PC-3 (cell line): ENCODE data around the gene CCDC54. TPM values are rescaled to one million over a fixed set of nuclear protein-coding genes. Genes with fewer than 3 reads are reported as not detected.

ENCODE experiments used
- ATAC-seq: fragments of 200-7000 bp; cut with Tn5 transposase; 2 replicates; pipeline ENCODE4 v1.9.1; 2020; ENCODE audit warnings: mild to moderate bottlenecking, moderate library complexity
- BruUV-seq: library from RNA; stranded (reverse); fragments of 400-500 nt; replicated peaks from 2 replicates; lab custom pipeline; 2021; lab: Mats Ljungman, UMichigan
- CTCF ChIA-PET: fragments of 300-600 bp; sonication (Branson Sonifier 250); formaldehyde crosslinking; loops from one replicate; lab custom pipeline; 2022; ENCODE audit warnings: antibody characterized with exemption; lab: Charles Lee
- POLR2A ChIA-PET: fragments of 300-600 bp; sonication (Branson Sonifier 250); formaldehyde crosslinking; loops from one replicate; lab custom pipeline; 2022; ENCODE audit warnings: antibody characterized with exemption; ENCODE audit not compliant: unreplicated experiment; lab: Charles Lee
- DNase-seq: peaks from one replicate; pipeline ENCODE4 v3.0.0-alpha.2; 2015
- H2AFZ ChIP-seq: fragments of 300-600 bp; sonication (generic); 2 replicates; pipeline ENCODE4 v1.6.0; 2016; ENCODE audit warnings: antibody characterized with exemption, low read length
- H3F3A ChIP-seq: fragments of 300-600 bp; sonication (generic); one replicate; pipeline ENCODE4 v1.6.0; 2017; ENCODE audit warnings: antibody characterized with exemption, low read length, control low read depth, mild to moderate bottlenecking; ENCODE audit not compliant: unreplicated experiment
- H3K27ac ChIP-seq: fragments of 300-600 bp; sonication (generic); 2 replicates; pipeline ENCODE4 v1.5.1; 2016; ENCODE audit warnings: mild to moderate bottlenecking, low read length
- H3K27me3 ChIP-seq: fragments of 300-600 bp; sonication (generic); 2 replicates; pipeline ENCODE4 v1.6.1; 2016; ENCODE audit warnings: low read length, mixed read lengths
- H3K36me3 ChIP-seq: fragments of 300-600 bp; sonication (generic); 2 replicates; pipeline ENCODE4 v1.6.1; 2016; ENCODE audit warnings: low read depth, mixed run types, low read length, mixed read lengths
- H3K4me1 ChIP-seq: fragments of 300-600 bp; sonication (generic); 2 replicates; pipeline ENCODE4 v1.5.1; 2016; ENCODE audit warnings: low read length; ENCODE audit not compliant: insufficient read depth
- H3K4me2 ChIP-seq: fragments of 300-600 bp; sonication (generic); 2 replicates; pipeline ENCODE4 v1.6.0; 2016; ENCODE audit warnings: low read length
- H3K4me3 ChIP-seq: fragments of 300-600 bp; sonication (generic); 2 replicates; pipeline ENCODE4 v1.5.1; 2016; ENCODE audit warnings: mild to moderate bottlenecking, low read length, mixed read lengths
- H3K79me2 ChIP-seq: fragments of 300-600 bp; sonication (generic); 2 replicates; pipeline ENCODE4 v1.6.1; 2017; ENCODE audit warnings: low read length, mixed read lengths
- H3K9ac ChIP-seq: fragments of 300-600 bp; sonication (generic); 2 replicates; pipeline ENCODE4 v1.6.0; 2016; ENCODE audit warnings: mild to moderate bottlenecking, low read length
- H3K9me2 ChIP-seq: fragments of 300-600 bp; sonication (generic); replicated peaks from 2 replicates; pipeline ENCODE4 v1.6.1; 2016; ENCODE audit warnings: mixed run types, low read length, mixed read lengths
- H3K9me3 ChIP-seq: fragments of 300-600 bp; sonication (generic); 2 replicates; pipeline ENCODE4 v1.6.1; 2016; ENCODE audit warnings: low read length, mixed read lengths
- H4K20me1 ChIP-seq: fragments of 300-600 bp; sonication (generic); 2 replicates; pipeline ENCODE4 v1.6.1; 2016; ENCODE audit warnings: low read length, mixed read lengths
- EZH2 ChIP-seq: fragments of 300-600 bp; sonication (generic); IDR thresholded peaks from one replicate; pipeline ENCODE4 v1.6.1; 2017; ENCODE audit warnings: antibody characterized with exemption, mild to moderate bottlenecking, low read length; ENCODE audit not compliant: unreplicated experiment
- EZH2phosphoT487 ChIP-seq: fragments of 300-600 bp; sonication (generic); IDR thresholded peaks from 2 replicates; pipeline ENCODE4 v1.6.1; 2018; ENCODE audit warnings: mild to moderate bottlenecking, antibody characterized with exemption, low read length, borderline replicate concordance
- intact Hi-C: fragments of 100-400 bp; cut with micrococcal nuclease; formaldehyde crosslinking; loops from 2 replicates; pipeline ENCODE4 v1.9.0; 2023
- total RNA-seq: library from RNA; depleted of rRNA; stranded (reverse); fragments of >200 nt; gene quantifications from 2 replicates; pipeline ENCODE4 v1.2.3, GENCODE V29; 2014
- TF ChIP-seq, protein P1 (sequence below): fragments of 300-600 bp; sonication (generic); conservative IDR thresholded peaks from 2 replicates; pipeline ENCODE4 v1.5.1; 2017; ENCODE audit warnings: antibody characterized with exemption, low read depth, mild to moderate bottlenecking, low read length

CCDC54 gene
- total RNA-seq, 1 experiment from 2014 or later, result not detected

DNA sequence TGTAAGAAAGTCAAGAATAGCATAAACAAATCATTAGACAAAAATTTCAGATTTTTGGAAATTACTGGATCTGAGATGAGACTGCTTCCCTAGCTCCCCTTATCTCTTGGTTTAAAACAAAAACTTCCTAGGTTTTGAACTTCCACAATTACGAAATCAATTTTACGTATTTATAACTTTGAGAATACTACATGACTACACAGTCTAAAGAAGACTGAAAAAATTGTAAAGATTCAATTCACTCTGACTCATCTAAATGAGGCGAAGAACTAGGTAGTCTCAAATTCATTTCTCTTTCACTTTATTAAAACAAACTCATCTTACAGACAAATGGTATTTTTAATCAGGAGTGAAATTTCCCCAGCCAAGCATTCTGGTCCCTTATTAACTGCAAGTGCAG, 10.3 kb downstream of the CCDC54 start:
- Histone ChIP-seq H3K27ac (no peak overlapping the region), H3K27me3 (no peaks in the 10 kb centered on the region), H3K9me2 (no peaks in the 10 kb centered on the region), H3K4me3 (no peak overlapping the region), H3K79me2 (no peaks in the 10 kb centered on the region), H3F3A (no peaks in the 10 kb centered on the region), H3K9me3 (no peaks in the 10 kb centered on the region), H3K4me2 (no peak overlapping the region), H4K20me1 (no peaks in the 10 kb centered on the region), H3K4me1 (peaks cover 5% of the 10 kb centered on the region), H3K9ac (no peak overlapping the region), H3K36me3 (no peaks in the 10 kb centered on the region), H2AFZ (no peak overlapping the region)
- no TSS peak for BruUV-seq
- TF ChIP-seq EZH2phosphoT487, result no peak
- TF ChIP-seq EZH2, result no peak
- TF ChIP-seq, protein P1, sequence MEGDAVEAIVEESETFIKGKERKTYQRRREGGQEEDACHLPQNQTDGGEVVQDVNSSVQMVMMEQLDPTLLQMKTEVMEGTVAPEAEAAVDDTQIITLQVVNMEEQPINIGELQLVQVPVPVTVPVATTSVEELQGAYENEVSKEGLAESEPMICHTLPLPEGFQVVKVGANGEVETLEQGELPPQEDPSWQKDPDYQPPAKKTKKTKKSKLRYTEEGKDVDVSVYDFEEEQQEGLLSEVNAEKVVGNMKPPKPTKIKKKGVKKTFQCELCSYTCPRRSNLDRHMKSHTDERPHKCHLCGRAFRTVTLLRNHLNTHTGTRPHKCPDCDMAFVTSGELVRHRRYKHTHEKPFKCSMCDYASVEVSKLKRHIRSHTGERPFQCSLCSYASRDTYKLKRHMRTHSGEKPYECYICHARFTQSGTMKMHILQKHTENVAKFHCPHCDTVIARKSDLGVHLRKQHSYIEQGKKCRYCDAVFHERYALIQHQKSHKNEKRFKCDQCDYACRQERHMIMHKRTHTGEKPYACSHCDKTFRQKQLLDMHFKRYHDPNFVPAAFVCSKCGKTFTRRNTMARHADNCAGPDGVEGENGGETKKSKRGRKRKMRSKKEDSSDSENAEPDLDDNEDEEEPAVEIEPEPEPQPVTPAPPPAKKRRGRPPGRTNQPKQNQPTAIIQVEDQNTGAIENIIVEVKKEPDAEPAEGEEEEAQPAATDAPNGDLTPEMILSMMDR, result no peak
- intact Hi-C loops, result no loop called here
- POLR2A ChIA-PET, result no interaction called here
- DNase-seq, result no peak
- ATAC-seq, result no peak
- CTCF ChIA-PET, result no interaction called here

DNA sequence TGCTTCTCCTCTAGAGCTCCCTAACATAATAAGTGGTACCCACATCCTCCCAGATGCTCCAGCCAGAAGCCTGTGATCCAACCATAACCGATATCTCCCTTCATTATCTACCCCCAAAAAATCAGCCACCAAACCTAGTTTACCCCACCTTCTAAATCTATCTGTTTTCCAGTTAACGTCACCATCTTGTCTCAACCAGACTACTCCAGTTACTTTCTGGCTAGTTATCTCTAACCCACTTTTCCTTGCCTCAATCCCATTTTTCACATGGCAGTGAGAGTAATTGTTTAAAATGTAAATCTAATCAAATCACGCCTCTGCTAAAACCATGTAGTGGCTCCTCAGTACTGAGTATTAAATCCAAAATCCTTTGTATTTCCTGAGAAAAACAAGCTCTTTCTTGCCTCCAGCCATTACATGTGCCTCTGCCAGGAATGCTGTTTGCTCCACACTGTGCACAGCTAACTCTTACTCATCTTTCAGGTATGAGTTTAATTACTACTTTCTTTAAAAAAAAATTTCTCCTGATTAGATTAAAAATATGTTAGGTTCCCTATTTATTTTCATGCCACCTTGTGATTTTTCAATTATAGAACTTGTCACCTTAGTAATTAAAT, 15.4 kb downstream of the CCDC54 start:
- Histone ChIP-seq H3K27me3 (no peaks in the 10 kb centered on the region), H3K9me3 (no peaks in the 10 kb centered on the region), H3F3A (no peaks in the 10 kb centered on the region), H4K20me1 (no peaks in the 10 kb centered on the region), H2AFZ (peak overlapping the region; percentile 52), H3K9me2 (no peaks in the 10 kb centered on the region), H3K27ac (no peak overlapping the region), H3K36me3 (no peaks in the 10 kb centered on the region), H3K4me1 (peaks cover 12% of the 10 kb centered on the region), H3K4me3 (no peak overlapping the region), H3K4me2 (peak overlapping the region; percentile 36), H3K9ac (no peak overlapping the region), H3K79me2 (no peaks in the 10 kb centered on the region)
- TF ChIP-seq EZH2 (no peak), EZH2phosphoT487 (no peak)
- TF ChIP-seq, protein P1, result no peak
- DNase-seq, result peak; percentile 71
- ChIA-PET POLR2A (interaction anchor here (0.7 kb wide), 1 partner anchor 478 kb away, joined by 4 read pairs; no protein-coding TSS in a partner anchor), CTCF (interaction anchor here (0.6 kb wide), 2 partner anchors 11 to 104 kb away, joined by 3 read pairs; no protein-coding TSS in a partner anchor)
- intact Hi-C loops, result no loop called here
- peak; percentile 98 for ATAC-seq
- no TSS peak for BruUV-seq

DNA sequence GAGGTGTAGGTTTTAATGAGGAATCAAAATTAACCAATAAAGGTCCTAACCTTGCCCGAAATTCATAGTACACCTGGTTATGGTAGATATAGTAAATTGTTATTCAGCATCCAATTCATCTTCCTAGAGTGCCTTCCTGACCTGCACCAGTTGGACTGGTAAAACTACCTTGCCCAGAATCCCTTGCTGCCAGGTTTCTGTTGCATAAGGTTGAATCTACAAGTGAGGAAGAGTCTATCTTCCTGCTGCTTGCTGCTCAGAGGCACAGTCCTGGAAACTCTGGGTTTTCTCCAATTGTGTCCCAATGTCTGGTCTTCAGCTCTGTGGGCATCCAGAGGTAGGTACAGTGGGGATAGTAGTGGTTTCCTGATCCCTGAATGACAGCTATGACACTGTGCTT, 17.3 kb downstream of the CCDC54 start:
- Histone ChIP-seq H2AFZ (peak overlapping the region; percentile 44; the same call in 1 of the 2 replicates), H3K4me1 (peaks cover 12% of the 10 kb centered on the region), H3F3A (no peaks in the 10 kb centered on the region), H3K79me2 (no peaks in the 10 kb centered on the region), H3K36me3 (no peaks in the 10 kb centered on the region), H3K27ac (no peak overlapping the region), H3K4me3 (no peak overlapping the region), H3K4me2 (no peak overlapping the region), H3K27me3 (no peaks in the 10 kb centered on the region), H4K20me1 (no peaks in the 10 kb centered on the region), H3K9ac (no peak overlapping the region), H3K9me2 (0 out of 2 replicates have a peak, but pooled peaks cover 2% of the 10 kb centered on the region), H3K9me3 (no peaks in the 10 kb centered on the region)
- ATAC-seq (no peak), DNase-seq (peak; percentile 53)
- BruUV-seq, result no TSS peak
- TF ChIP-seq EZH2 (no peak), EZH2phosphoT487 (no peak)
- TF ChIP-seq, protein P1, result no peak
- ChIA-PET POLR2A (no interaction called here), CTCF (no interaction called here)
- intact Hi-C loops, result no loop called here
